ENCODE data around the gene GNB1. TPM values are rescaled to one million over a fixed set of nuclear protein-coding genes. Genes with fewer than 3 reads are reported as not detected.
A peak's percentile ranks its signal among the peaks of the same experiment; 100 is the strongest.

Gene GNB1
- total and polyA plus RNA-seq, 2 of the 4 experiments (the other 2 are of a cell fraction), result 73.5 to 371 TPM

DNA sequence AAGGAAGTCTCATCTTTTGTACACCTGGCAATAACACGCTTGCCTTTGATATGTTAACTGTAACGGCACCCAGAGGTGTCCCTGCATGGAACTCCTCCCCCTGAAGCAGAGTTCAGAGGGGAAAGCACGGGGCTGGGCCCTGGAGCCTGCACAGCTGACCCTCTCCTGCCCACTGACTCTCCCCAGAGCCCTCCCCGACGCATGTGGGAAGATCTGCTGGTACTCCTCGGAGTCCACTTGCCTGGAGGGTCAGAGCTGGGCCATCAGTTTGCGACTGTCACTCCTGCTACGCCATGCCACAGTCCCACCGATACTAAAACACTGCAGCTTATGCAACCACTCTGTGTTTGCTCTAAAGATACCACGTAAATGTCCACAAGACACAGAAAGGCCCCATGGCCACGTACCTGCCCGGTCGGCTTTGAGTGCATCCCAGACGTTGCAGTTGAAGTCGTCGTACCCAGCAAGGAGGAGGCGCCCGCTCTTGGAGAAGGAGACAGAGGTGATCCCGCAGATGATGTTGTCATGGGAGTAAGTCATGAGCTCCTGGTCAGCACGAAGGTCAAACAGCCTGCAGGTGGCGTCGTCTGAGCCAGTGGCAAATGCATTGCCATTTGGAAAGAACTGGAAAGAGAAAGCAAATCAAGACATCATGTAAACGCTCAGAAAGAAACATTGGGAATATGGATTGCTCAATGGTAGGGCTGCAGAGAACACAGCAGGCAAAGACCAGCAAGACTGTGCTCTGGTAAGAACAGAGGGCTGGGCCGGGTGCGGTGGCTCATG, 102.0 kb downstream of the GNB1 start:
- Histone ChIP-seq H2BK15ac (ENCODE audit: low read depth, low read length) (no peak overlapping the region), H3K9me3 (ENCODE audit: control insufficient read depth, insufficient read depth, low read length) (no peaks in the 10 kb centered on the region), H3K4me2 (ENCODE audit: low read depth, low read length) (no peak overlapping the region), H2BK20ac (ENCODE audit: low read depth, low read length) (no peak overlapping the region), H3K4ac (ENCODE audit: low read depth, low read length) (no peak overlapping the region), H3K18ac (ENCODE audit: low read depth, low read length) (no peak overlapping the region), H3K9ac (ENCODE audit: low read depth, low read length) (no peak overlapping the region), H4K91ac (ENCODE audit: insufficient read depth, low read depth, low read length) (no peak overlapping the region), H3K27ac (ENCODE audit: insufficient read depth, low read length) (no peak overlapping the region), H3K27me3 (ENCODE audit: control insufficient read depth, insufficient read depth, low read length) (no peaks in the 10 kb centered on the region), H3K4me3 (ENCODE audit: insufficient read depth, low read depth, low read length) (no peak overlapping the region), H3K23ac (ENCODE audit: low read depth, low read length) (no peak overlapping the region), H3K79me1 (ENCODE audit: low read depth in 1 of 2, low read length in 2 of 2) (peaks cover 52 to 70% of the 10 kb centered on the region in 2 experiments), H3K14ac (replicated peaks; ENCODE audit: low read depth, low read length) (no peak overlapping the region), H2BK120ac (ENCODE audit: low read depth, low read length) (no peak overlapping the region), H2AFZ (replicated peaks; ENCODE audit: low read length, poor library complexity) (no peak overlapping the region), H4K8ac (ENCODE audit: low read depth in 2 of 2, low read length in 2 of 2) (no peak overlapping the region), H2AK9ac (replicated peaks; ENCODE audit: low read depth, low read length, poor library complexity) (no peak overlapping the region), H4K20me1 (ENCODE audit: insufficient read depth, low read length) (peaks cover 51% of the 10 kb centered on the region), H2AK5ac (ENCODE audit: low read depth, low read length) (no peak overlapping the region), H4K5ac (ENCODE audit: low read depth, low read length) (no peak overlapping the region), H3K9me1 (ENCODE audit: insufficient read depth, low read length) (no peaks in the 10 kb centered on the region), H3K4me1 (ENCODE audit: control insufficient read depth, insufficient read depth, low read length) (no peaks in the 10 kb centered on the region), H3K36me3 (ENCODE audit: control insufficient read depth, insufficient read depth, low read length) (peaks cover 74% of the 10 kb centered on the region), H2BK5ac (ENCODE audit: low read depth, low read length, poor library complexity, severe bottlenecking) (no peak overlapping the region), H3K56ac (ENCODE audit: extremely low read depth, insufficient read depth, low read length) (no peak overlapping the region)
- ChIA-PET CTCF (interaction anchor here (0.7 kb wide), 1 partner anchor 120 kb away, joined by 3 read pairs; no protein-coding TSS in a partner anchor), POLR2A (ENCODE audit: unreplicated experiment) (no interaction called here)
- peak; percentile 39 for TF ChIP-seq CEBPB (IDR thresholded peaks at IDR 0.05; ENCODE audit: low read depth, low read length)
- no peak for TF ChIP-seq RFX5 (IDR thresholded peaks at IDR 0.05; ENCODE audit: low read depth, low read length)
- no peak for TF ChIP-seq MAZ (IDR thresholded peaks at IDR 0.05; ENCODE audit: borderline replicate concordance, low read depth, low read length)
- TF ChIP-seq, protein P1, sequence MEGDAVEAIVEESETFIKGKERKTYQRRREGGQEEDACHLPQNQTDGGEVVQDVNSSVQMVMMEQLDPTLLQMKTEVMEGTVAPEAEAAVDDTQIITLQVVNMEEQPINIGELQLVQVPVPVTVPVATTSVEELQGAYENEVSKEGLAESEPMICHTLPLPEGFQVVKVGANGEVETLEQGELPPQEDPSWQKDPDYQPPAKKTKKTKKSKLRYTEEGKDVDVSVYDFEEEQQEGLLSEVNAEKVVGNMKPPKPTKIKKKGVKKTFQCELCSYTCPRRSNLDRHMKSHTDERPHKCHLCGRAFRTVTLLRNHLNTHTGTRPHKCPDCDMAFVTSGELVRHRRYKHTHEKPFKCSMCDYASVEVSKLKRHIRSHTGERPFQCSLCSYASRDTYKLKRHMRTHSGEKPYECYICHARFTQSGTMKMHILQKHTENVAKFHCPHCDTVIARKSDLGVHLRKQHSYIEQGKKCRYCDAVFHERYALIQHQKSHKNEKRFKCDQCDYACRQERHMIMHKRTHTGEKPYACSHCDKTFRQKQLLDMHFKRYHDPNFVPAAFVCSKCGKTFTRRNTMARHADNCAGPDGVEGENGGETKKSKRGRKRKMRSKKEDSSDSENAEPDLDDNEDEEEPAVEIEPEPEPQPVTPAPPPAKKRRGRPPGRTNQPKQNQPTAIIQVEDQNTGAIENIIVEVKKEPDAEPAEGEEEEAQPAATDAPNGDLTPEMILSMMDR (conservative IDR thresholded peaks at IDR 0.05; ENCODE audit: low read depth, low read length), result peak; percentile 27
- no peak for TF ChIP-seq NFE2L2 (IDR thresholded peaks at IDR 0.05; ENCODE audit: low read depth, low read length)
- TF ChIP-seq SMC3 (IDR thresholded peaks at IDR 0.05; ENCODE audit: low read depth, low read length), result 0 out of 2 replicates have a peak, but pooled peaks have one; percentile 15
- no peak for TF ChIP-seq POLR2A (IDR thresholded peaks at IDR 0.05; ENCODE audit: low read depth, low read length)
- TF ChIP-seq RCOR1 (IDR thresholded peaks at IDR 0.05; ENCODE audit: insufficient replicate concordance, low read length), result no peak
- no peak for TF ChIP-seq BHLHE40 (IDR thresholded peaks at IDR 0.05; ENCODE audit: low read depth, low read length)
- no peak for TF ChIP-seq RAD21 (IDR thresholded peaks at IDR 0.05; ENCODE audit: low read length)
- intact Hi-C loops (cut with micrococcal nuclease) (loop anchor here (2.0 to 5.0 kb wide), 2 partner anchors 98 to 118 kb away; no protein-coding TSS in a partner anchor), in situ Hi-C loops (cut with MboI; ENCODE audit: low sequenced_read_pairs) (loop anchor here (10.0 kb wide), 1 partner anchor 116 kb away; no protein-coding TSS in a partner anchor), dilution Hi-C loops (cut with HindIII; ENCODE audit: low sequenced_read_pairs, unreplicated experiment) (no loop called here)
- ATAC-seq (ENCODE audit: low read depth), result peak; percentile 25; the same call in 1 of the 2 replicates
- 91% methylated on average over 13 of the region's 25 CpGs; no CpG with 5 or more reads in 1 of the 2 experiments for WGBS, 2 experiments (ENCODE audit: extremely low coverage in 2 of 2, insufficient read length in 1 of 2)
- peak; percentile 42 for DNase-seq
- BruUV-seq (replicated peaks), result no TSS peak

Measured in IMR-90 (cell line).